SKM-1 treated with dmso at 0.1 percent for 144 hours (cell line): ENCODE results near the gene CDCP2.

Experiments
- DNase-seq: peaks from one replicate; lab custom pipeline; 2025; ENCODE audit not compliant: unreplicated experiment; lab: John Stamatoyannopoulos, UW

CDCP2 gene

GRCh38 chr1:54137534-54138061 is 15.2 kb downstream of the CDCP2 start:
- no peak for DNase-seq

GRCh38 chr1:54136963-54137533 is 15.8 kb downstream of the CDCP2 start:
- DNase-seq, result no peak

DNA sequence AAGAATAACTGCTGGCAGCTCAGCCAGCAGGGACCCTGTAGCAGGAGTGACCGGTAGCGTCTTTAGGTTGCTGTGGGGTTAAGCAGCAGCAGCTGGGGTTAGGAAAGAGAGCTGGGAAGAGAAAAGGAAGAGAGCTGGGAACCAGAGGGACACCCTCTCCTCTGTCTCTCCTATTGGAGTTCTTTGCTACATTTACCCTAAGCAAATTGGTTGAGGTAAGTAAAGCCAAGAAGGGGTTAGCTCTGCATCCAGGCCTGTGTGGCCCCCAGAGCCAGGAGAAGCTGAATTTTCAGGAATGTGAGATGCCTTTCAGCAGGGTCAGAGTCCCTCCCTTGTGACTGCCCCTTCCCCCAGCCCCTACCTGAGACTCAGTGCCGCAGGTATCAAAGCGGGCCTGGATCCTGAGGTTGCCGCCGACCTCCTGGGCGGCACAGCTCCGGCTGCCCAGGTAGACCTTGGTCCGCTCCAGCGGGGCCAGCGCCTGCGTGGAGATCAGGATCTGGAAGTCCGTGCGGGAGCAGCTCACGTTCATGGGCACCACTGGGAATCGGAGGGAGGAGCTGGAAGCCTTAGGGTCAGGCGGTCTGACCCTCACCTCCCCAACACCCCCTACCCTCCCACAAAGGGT is 16.4 kb downstream of the CDCP2 start:
- no peak for DNase-seq

- DNase-seq, result no peak
Measured at GRCh38 chr1:54135436-54136120, 17.2 kb downstream of the CDCP2 start.

GRCh38 chr1:54134295-54134694 is 18.5 kb downstream of the CDCP2 start:
- no peak for DNase-seq

DNA sequence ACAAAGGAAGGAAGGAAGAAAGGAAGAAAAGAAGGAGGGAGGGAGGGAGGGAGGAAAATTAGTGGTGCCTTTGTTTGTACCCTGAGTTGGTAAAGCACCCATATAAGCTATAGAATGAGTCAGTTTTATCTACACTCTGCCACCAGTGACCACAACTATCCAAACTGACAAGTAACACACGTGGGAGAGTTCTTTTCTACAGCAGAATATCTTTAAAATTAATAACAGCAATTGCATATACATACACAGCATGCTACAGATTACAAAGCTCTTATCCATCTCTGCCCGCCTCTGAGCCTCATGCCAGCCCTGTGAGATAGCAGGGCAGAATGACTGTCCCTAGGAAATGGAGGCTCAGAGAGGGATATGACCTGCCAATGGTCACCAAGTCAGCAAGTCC is 20.3 kb downstream of the CDCP2 start:
- no peak for DNase-seq

GRCh38 chr1:54131419-54131818 is 21.4 kb downstream of the CDCP2 start:
- no peak for DNase-seq

GRCh38 chr1:54129858-54130257 is 22.9 kb downstream of the CDCP2 start:
- DNase-seq, result no peak

- no peak for DNase-seq
Measured at GRCh38 chr1:54127594-54128300, 25.1 kb downstream of the CDCP2 start.

DNA sequence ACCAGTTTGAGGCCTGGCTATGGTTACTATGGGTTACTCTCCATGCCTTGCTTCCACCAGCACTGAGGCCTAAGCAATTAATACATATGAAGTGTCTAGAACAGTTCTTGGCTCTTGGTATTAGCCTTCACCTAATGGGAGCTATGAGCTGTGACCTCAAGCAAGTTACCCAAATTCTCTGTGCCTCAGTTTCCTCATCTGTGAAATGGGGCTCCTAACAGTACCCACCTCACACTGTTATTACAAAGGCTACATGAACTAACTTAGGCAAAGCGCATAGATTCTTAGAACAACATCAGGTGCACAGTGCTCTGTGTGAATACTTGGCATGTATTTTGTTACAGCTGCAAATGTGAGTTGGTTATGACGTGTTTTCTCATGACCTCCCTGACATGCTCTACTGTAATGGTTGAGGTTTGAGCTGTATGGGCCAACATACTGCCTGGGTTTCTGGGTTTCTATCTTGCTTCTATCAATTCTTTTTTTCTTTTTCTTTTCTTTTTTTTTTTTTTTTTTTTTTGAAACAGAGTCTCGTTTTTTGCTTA is 26.5 kb downstream of the CDCP2 start:
- no peak for DNase-seq

GRCh38 chr1:54125386-54126070 is 27.3 kb downstream of the CDCP2 start:
- DNase-seq, result no peak

DNA sequence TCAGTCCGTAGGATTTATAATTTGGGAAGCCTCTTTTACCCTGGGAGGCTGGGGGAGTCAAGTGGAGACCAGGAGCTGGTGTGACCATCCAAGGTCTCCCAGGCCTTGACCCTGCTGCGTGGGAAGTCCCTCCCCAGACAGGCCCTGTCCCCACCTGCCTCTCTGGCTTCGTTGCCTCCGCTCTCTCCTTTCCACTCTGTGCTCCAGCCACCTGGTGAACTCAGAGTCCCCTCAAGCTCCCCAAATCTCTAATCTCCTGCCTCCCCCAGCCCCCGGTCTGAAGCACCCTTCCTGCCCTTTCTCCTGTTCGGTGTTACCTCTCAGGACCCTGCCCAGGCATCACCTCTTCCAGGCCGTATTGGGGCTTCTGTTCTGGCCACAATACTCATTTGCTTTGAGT is 27.9 kb downstream of the CDCP2 start:
- DNase-seq, result no peak

GRCh38 chr1:54124472-54124871 is 28.3 kb downstream of the CDCP2 start:
- no peak for DNase-seq

DNA sequence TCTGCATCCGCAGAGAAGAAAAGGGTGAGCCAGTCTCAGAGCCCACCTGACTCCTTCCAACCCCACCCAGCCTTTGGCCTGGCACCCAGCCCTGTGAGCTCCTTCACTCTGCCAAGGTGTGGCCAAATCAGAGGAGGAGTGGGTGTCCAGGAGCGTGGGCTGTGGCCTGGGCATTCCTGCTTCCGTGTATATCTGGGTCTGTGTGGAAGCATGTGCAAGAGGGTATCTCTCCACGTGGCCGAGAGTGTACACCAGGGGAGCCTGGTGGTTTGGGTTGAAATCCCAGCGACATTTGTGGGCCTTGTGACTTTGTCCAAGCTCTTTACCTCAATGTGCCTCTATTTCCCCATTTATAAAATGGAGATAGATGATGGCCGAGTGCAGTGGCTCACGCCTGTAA is 29.8 kb downstream of the CDCP2 start:
- DNase-seq, result no peak

GRCh38 chr1:54122135-54122751 is 30.6 kb downstream of the CDCP2 start:
- DNase-seq, result no peak

DNA sequence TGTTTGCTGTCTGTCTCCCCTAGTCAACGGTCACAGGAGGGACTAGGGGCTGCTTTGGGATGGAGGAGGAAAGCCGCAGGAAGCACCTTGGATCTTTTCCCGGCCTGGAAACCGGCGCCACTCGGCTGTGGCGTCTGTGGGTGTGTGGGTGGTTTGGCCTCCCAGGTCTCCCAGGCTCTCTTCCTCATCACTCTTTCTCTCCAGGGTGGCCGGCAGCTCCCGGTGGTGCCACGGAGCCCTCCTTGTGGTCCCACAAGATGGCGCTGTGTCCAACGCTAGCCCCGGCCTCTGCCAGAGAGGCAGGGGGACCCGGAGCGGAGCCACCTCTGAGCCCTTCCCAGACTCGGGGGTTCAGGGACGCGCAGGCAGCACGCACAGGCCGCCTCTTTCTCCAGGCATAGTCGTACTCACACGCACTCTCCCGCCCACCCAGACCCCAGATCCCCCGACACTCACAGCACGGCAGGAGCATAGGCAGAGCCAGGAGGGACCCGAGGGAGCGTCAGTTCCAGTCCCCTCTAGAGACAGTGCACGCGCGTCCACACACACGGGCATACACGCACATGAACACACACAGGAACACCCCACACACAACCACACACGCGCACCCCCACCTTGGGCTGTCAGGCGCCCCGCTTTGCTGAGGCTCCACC is 31.2 kb downstream of the CDCP2 start:
- DNase-seq, result peak; percentile 38

- no peak for DNase-seq
Measured at GRCh38 chr1:54120698-54121481, 31.9 kb downstream of the CDCP2 start.

- DNase-seq, result no peak
Measured at GRCh38 chr1:54120018-54120697, 32.6 kb downstream of the CDCP2 start.

- no peak for DNase-seq
Measured at GRCh38 chr1:54118704-54119103, 34.1 kb downstream of the CDCP2 start.
